ENCODE results near the gene BDKRB2.

DNA sequence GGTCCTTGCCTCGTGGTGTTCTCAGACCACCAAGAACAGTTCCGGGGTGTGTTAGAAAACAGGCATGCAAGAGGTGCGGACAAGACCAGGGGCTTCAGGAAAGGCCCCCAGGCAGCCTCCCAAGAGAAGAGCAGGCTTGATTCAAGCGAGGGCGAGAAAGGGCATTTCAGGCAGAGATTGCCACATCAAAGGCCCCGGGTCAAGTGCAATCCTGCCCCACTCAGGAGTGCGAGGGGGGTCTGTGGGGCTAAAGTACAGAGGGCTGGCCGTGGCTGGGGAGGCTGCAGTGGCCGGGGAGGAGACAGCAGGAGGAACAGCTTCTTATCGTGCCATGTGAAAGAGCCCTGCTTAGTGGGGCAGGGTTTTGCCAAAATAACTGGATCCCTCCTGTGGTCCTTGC is 2.7 kb upstream of the BDKRB2 start:
- TF ChIP-seq, protein P1, sequence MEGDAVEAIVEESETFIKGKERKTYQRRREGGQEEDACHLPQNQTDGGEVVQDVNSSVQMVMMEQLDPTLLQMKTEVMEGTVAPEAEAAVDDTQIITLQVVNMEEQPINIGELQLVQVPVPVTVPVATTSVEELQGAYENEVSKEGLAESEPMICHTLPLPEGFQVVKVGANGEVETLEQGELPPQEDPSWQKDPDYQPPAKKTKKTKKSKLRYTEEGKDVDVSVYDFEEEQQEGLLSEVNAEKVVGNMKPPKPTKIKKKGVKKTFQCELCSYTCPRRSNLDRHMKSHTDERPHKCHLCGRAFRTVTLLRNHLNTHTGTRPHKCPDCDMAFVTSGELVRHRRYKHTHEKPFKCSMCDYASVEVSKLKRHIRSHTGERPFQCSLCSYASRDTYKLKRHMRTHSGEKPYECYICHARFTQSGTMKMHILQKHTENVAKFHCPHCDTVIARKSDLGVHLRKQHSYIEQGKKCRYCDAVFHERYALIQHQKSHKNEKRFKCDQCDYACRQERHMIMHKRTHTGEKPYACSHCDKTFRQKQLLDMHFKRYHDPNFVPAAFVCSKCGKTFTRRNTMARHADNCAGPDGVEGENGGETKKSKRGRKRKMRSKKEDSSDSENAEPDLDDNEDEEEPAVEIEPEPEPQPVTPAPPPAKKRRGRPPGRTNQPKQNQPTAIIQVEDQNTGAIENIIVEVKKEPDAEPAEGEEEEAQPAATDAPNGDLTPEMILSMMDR (IDR thresholded peaks at IDR 0.05): no peak
- TF ChIP-seq POLR2AphosphoS5 (IDR thresholded peaks at IDR 0.05; ENCODE audit: low read depth, low read length) (no peak), SIN3A (IDR thresholded peaks at IDR 0.05; ENCODE audit: borderline replicate concordance, insufficient read depth, low read depth, low read length) (no peak), TCF7L2 (IDR thresholded peaks at IDR 0.05; ENCODE audit: low read depth, low read length) (no peak)
- TF ChIP-seq, protein P2, sequence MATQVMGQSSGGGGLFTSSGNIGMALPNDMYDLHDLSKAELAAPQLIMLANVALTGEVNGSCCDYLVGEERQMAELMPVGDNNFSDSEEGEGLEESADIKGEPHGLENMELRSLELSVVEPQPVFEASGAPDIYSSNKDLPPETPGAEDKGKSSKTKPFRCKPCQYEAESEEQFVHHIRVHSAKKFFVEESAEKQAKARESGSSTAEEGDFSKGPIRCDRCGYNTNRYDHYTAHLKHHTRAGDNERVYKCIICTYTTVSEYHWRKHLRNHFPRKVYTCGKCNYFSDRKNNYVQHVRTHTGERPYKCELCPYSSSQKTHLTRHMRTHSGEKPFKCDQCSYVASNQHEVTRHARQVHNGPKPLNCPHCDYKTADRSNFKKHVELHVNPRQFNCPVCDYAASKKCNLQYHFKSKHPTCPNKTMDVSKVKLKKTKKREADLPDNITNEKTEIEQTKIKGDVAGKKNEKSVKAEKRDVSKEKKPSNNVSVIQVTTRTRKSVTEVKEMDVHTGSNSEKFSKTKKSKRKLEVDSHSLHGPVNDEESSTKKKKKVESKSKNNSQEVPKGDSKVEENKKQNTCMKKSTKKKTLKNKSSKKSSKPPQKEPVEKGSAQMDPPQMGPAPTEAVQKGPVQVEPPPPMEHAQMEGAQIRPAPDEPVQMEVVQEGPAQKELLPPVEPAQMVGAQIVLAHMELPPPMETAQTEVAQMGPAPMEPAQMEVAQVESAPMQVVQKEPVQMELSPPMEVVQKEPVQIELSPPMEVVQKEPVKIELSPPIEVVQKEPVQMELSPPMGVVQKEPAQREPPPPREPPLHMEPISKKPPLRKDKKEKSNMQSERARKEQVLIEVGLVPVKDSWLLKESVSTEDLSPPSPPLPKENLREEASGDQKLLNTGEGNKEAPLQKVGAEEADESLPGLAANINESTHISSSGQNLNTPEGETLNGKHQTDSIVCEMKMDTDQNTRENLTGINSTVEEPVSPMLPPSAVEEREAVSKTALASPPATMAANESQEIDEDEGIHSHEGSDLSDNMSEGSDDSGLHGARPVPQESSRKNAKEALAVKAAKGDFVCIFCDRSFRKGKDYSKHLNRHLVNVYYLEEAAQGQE (IDR thresholded peaks at IDR 0.05; ENCODE audit: insufficient read depth in 1 of 2, low read depth in 2 of 2, low read length in 1 of 2): no peak
